ENCODE data around the gene SIL1. TPM values are rescaled to one million over a fixed set of nuclear protein-coding genes. Genes with fewer than 3 reads are reported as not detected.

SIL1 gene
- total and polyA plus RNA-seq, 2 of the 4 experiments (the other 2 are of a cell fraction) = 56.1 to 66.0 TPM

DNA sequence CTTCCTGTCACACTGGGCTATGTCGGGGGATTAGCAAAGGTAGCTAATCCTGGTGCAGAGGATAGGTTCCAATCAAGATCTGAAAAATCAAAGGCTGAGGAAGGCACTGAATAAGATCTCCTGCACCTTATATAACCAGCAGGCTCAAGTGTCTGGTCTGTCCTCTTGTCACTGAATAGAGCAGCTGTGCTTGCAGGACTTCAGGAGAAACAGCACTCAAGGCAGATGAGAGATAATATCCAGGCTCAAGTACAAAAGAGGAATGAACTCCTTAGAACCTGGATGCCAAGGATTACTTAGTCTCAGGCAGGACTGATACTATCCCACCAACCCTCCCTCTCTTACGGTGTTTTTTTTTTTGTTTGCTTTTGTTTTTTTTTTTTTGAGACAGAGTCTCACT, 214.2 kb downstream of the SIL1 start:
- Histone ChIP-seq H4K91ac (ENCODE audit: insufficient read depth, low read depth, low read length) (no peak overlapping the region), H4K5ac (ENCODE audit: low read depth, low read length) (no peak overlapping the region), H2AK5ac (ENCODE audit: low read depth, low read length) (no peak overlapping the region), H3K4ac (ENCODE audit: low read depth, low read length) (no peak overlapping the region), H3K4me3 (ENCODE audit: insufficient read depth, low read depth, low read length) (no peak overlapping the region), H3K79me1 (ENCODE audit: low read depth in 1 of 2, low read length in 2 of 2) (peaks cover 0 to 3% of the 10 kb centered on the region in 2 experiments; a peak in 1 of 4 replicates), H3K27me3 (ENCODE audit: control insufficient read depth, insufficient read depth, low read length) (no peaks in the 10 kb centered on the region), H3K4me1 (ENCODE audit: control insufficient read depth, insufficient read depth, low read length) (peaks cover 9% of the 10 kb centered on the region), H3K9me1 (ENCODE audit: insufficient read depth, low read length) (peaks cover 23% of the 10 kb centered on the region), H4K20me1 (ENCODE audit: insufficient read depth, low read length) (no peaks in the 10 kb centered on the region), H2AK9ac (replicated peaks; ENCODE audit: low read depth, low read length, poor library complexity) (no peak overlapping the region), H3K14ac (replicated peaks; ENCODE audit: low read depth, low read length) (no peak overlapping the region), H3K4me2 (ENCODE audit: low read depth, low read length) (no peak overlapping the region), H3K27ac (ENCODE audit: insufficient read depth, low read length) (no peak overlapping the region), H2BK20ac (ENCODE audit: low read depth, low read length) (no peak overlapping the region), H2BK5ac (ENCODE audit: low read depth, low read length, poor library complexity, severe bottlenecking) (no peak overlapping the region), H3K56ac (ENCODE audit: extremely low read depth, insufficient read depth, low read length) (no peak overlapping the region; the same call in 1 of the 2 replicates), H2BK120ac (ENCODE audit: low read depth, low read length) (no peak overlapping the region), H2BK15ac (ENCODE audit: low read depth, low read length) (no peak overlapping the region), H3K18ac (ENCODE audit: low read depth, low read length) (no peak overlapping the region), H3K23ac (ENCODE audit: low read depth, low read length) (no peak overlapping the region), H3K36me3 (ENCODE audit: control insufficient read depth, insufficient read depth, low read length) (no peaks in the 10 kb centered on the region), H3K9me3 (ENCODE audit: control insufficient read depth, insufficient read depth, low read length) (no peaks in the 10 kb centered on the region), H3K9ac (ENCODE audit: low read depth, low read length) (no peak overlapping the region), H4K8ac (ENCODE audit: low read depth in 2 of 2, low read length in 2 of 2) (no peak overlapping the region), H2AFZ (replicated peaks; ENCODE audit: low read length, poor library complexity) (no peak overlapping the region)
- no peak for DNase-seq
- CTCF ChIA-PET = no interaction called here
- dilution Hi-C loops (cut with HindIII; ENCODE audit: low sequenced_read_pairs, unreplicated experiment) = no loop called here
- intact Hi-C loops (cut with micrococcal nuclease) = no loop called here
- TF ChIP-seq NFE2L2 (IDR thresholded peaks at IDR 0.05; ENCODE audit: low read depth, low read length) (no peak), CEBPB (IDR thresholded peaks at IDR 0.05; ENCODE audit: low read depth, low read length) (no peak), MAZ (IDR thresholded peaks at IDR 0.05; ENCODE audit: borderline replicate concordance, low read depth, low read length) (no peak), POLR2A (IDR thresholded peaks at IDR 0.05; ENCODE audit: low read depth, low read length) (no peak), RFX5 (IDR thresholded peaks at IDR 0.05; ENCODE audit: low read depth, low read length) (no peak), MAFK (IDR thresholded peaks at IDR 0.05; ENCODE audit: low read depth, low read length) (no peak), FOS (IDR thresholded peaks at IDR 0.05; ENCODE audit: low read depth, low read length) (no peak), RAD21 (IDR thresholded peaks at IDR 0.05; ENCODE audit: low read length) (no peak), RCOR1 (IDR thresholded peaks at IDR 0.05; ENCODE audit: insufficient replicate concordance, low read length) (no peak), MXI1 (IDR thresholded peaks at IDR 0.05; ENCODE audit: borderline replicate concordance, low read depth, low read length) (no peak), CHD1 (IDR thresholded peaks at IDR 0.05; ENCODE audit: low read depth, low read length) (no peak), BHLHE40 (IDR thresholded peaks at IDR 0.05; ENCODE audit: low read depth, low read length) (no peak), SMC3 (IDR thresholded peaks at IDR 0.05; ENCODE audit: low read depth, low read length) (no peak)
- TF ChIP-seq, protein P1, sequence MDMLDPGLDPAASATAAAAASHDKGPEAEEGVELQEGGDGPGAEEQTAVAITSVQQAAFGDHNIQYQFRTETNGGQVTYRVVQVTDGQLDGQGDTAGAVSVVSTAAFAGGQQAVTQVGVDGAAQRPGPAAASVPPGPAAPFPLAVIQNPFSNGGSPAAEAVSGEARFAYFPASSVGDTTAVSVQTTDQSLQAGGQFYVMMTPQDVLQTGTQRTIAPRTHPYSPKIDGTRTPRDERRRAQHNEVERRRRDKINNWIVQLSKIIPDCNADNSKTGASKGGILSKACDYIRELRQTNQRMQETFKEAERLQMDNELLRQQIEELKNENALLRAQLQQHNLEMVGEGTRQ (IDR thresholded peaks at IDR 0.05; ENCODE audit: low read depth, low read length) = no peak
- TF ChIP-seq, protein P2, sequence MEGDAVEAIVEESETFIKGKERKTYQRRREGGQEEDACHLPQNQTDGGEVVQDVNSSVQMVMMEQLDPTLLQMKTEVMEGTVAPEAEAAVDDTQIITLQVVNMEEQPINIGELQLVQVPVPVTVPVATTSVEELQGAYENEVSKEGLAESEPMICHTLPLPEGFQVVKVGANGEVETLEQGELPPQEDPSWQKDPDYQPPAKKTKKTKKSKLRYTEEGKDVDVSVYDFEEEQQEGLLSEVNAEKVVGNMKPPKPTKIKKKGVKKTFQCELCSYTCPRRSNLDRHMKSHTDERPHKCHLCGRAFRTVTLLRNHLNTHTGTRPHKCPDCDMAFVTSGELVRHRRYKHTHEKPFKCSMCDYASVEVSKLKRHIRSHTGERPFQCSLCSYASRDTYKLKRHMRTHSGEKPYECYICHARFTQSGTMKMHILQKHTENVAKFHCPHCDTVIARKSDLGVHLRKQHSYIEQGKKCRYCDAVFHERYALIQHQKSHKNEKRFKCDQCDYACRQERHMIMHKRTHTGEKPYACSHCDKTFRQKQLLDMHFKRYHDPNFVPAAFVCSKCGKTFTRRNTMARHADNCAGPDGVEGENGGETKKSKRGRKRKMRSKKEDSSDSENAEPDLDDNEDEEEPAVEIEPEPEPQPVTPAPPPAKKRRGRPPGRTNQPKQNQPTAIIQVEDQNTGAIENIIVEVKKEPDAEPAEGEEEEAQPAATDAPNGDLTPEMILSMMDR (conservative IDR thresholded peaks at IDR 0.05; ENCODE audit: low read depth, low read length) = no peak
- TF ChIP-seq, protein P3, sequence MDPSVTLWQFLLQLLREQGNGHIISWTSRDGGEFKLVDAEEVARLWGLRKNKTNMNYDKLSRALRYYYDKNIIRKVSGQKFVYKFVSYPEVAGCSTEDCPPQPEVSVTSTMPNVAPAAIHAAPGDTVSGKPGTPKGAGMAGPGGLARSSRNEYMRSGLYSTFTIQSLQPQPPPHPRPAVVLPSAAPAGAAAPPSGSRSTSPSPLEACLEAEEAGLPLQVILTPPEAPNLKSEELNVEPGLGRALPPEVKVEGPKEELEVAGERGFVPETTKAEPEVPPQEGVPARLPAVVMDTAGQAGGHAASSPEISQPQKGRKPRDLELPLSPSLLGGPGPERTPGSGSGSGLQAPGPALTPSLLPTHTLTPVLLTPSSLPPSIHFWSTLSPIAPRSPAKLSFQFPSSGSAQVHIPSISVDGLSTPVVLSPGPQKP (IDR thresholded peaks at IDR 0.05; ENCODE audit: borderline replicate concordance, low read depth, low read length) = no peak
- no peak for ATAC-seq (ENCODE audit: low read depth)
- in situ Hi-C loops (cut with MboI; ENCODE audit: low sequenced_read_pairs) = no loop called here
- POLR2A ChIA-PET (ENCODE audit: unreplicated experiment) = no interaction called here
- no CpG with 5 or more reads among the region's 2 CpGs for WGBS, 2 experiments (ENCODE audit: extremely low coverage in 2 of 2, insufficient read length in 1 of 2)
- BruUV-seq (replicated peaks) = no TSS peak
